ENCODE data around the gene YPEL1. TPM values are rescaled to one million over a fixed set of nuclear protein-coding genes. Genes with fewer than 3 reads are reported as not detected.
"Not testable (repeated sequence)": the region's sequence is repeated elsewhere in the genome, so short reads cannot be mapped to it uniquely, and the experiment has no call there.

YPEL1 gene
- total RNA-seq, 1 experiment from 2014 or later, result 1.2 TPM

- H3K4me1 Mint-ChIP-seq (ENCODE audit: low read depth, unreplicated experiment), result no peaks in the 10 kb centered on the region
- intact Hi-C loops (cut with micrococcal nuclease; ENCODE audit: unreplicated experiment), result no loop called here
Measured at GRCh38 chr22:21745948-21746347, 10.4 kb upstream of the YPEL1 start.

GRCh38 chr22:21744917-21745316 lies 9.3 kb upstream of the YPEL1 start:
- DNase-seq; CTCF ChIA-PET; H3K27me3 ChIP-seq (replicated peaks; ENCODE audit: control insufficient read depth, insufficient read depth, low read length); H3K9me3 ChIP-seq; H3K4me1 ChIP-seq; H3K4me3 ChIP-seq (ENCODE audit: low read depth, low read length); H3K27me3 Mint-ChIP-seq (ENCODE audit: insufficient read depth, unreplicated experiment); POLR2A ChIA-PET; H3K9me3 Mint-ChIP-seq (ENCODE audit: unreplicated experiment); H3K27ac Mint-ChIP-seq (ENCODE audit: unreplicated experiment); H3K4me3 Mint-ChIP-seq (ENCODE audit: unreplicated experiment); H3K36me3 ChIP-seq (ENCODE audit: control insufficient read depth, insufficient read depth, low read length); H3K4me1 Mint-ChIP-seq (ENCODE audit: low read depth, unreplicated experiment); BruUV-seq (replicated peaks); H3K36me3 Mint-ChIP-seq (ENCODE audit: insufficient read depth, unreplicated experiment); intact Hi-C loops (cut with micrococcal nuclease; ENCODE audit: unreplicated experiment): not testable (repeated sequence)

More at GRCh38 chr22:21745948-21746347, 10.4 kb upstream of the YPEL1 start:
- POLR2A ChIA-PET, result no interaction called here
- no peaks in the 10 kb centered on the region for H3K36me3 Mint-ChIP-seq (ENCODE audit: insufficient read depth, unreplicated experiment)
- no peaks in the 10 kb centered on the region for H3K27me3 ChIP-seq (replicated peaks; ENCODE audit: control insufficient read depth, insufficient read depth, low read length)
- CTCF ChIA-PET, result interaction anchor here (0.7 kb wide), 1 partner anchor 27 kb away, joined by 4 read pairs; no protein-coding TSS in a partner anchor
- H3K4me3 Mint-ChIP-seq (ENCODE audit: unreplicated experiment), result no peak overlapping the region
- no peak for TF ChIP-seq CTCF (IDR thresholded peaks at IDR 0.05; ENCODE audit: insufficient read depth in 1 of 2, low read depth in 1 of 2, low read length in 1 of 2, severe bottlenecking in 1 of 2, unreplicated experiment in 1 of 2)
- H3K9me3 ChIP-seq, result no peaks in the 10 kb centered on the region
- H3K27me3 Mint-ChIP-seq (ENCODE audit: insufficient read depth, unreplicated experiment), result peaks cover 2% of the 10 kb centered on the region
- H3K27ac Mint-ChIP-seq (ENCODE audit: unreplicated experiment), result no peak overlapping the region
- no peaks in the 10 kb centered on the region for H3K36me3 ChIP-seq (ENCODE audit: control insufficient read depth, insufficient read depth, low read length)
- H3K9me3 Mint-ChIP-seq (ENCODE audit: unreplicated experiment), result no peaks in the 10 kb centered on the region
- no peak for DNase-seq
- BruUV-seq (replicated peaks), result no TSS peak
- no peaks in the 10 kb centered on the region for H3K4me1 ChIP-seq
- H3K4me3 ChIP-seq (ENCODE audit: low read depth, low read length), result no peak overlapping the region

GRCh38 chr22:21741790-21742189 lies 6.2 kb upstream of the YPEL1 start:
- no TSS peak for BruUV-seq (replicated peaks)
- Histone ChIP-seq H3K4me1 (no peaks in the 10 kb centered on the region), H3K9me3 (no peaks in the 10 kb centered on the region), H3K36me3 (ENCODE audit: control insufficient read depth, insufficient read depth, low read length) (no peaks in the 10 kb centered on the region), H3K4me3 (ENCODE audit: low read depth, low read length) (no peak overlapping the region), H3K27me3 (replicated peaks; ENCODE audit: control insufficient read depth, insufficient read depth, low read length) (no peaks in the 10 kb centered on the region)
- no peaks in the 10 kb centered on the region for H3K4me1 Mint-ChIP-seq (ENCODE audit: low read depth, unreplicated experiment)
- ChIA-PET POLR2A (no interaction called here), CTCF (no interaction called here)
- no peaks in the 10 kb centered on the region for H3K9me3 Mint-ChIP-seq (ENCODE audit: unreplicated experiment)
- peaks cover 6% of the 10 kb centered on the region for H3K27me3 Mint-ChIP-seq (ENCODE audit: insufficient read depth, unreplicated experiment)
- no peak for DNase-seq
- no peaks in the 10 kb centered on the region for H3K36me3 Mint-ChIP-seq (ENCODE audit: insufficient read depth, unreplicated experiment)
- intact Hi-C loops (cut with micrococcal nuclease; ENCODE audit: unreplicated experiment), result no loop called here
- TF ChIP-seq CTCF (IDR thresholded peaks at IDR 0.05; ENCODE audit: insufficient read depth in 1 of 2, low read depth in 1 of 2, low read length in 1 of 2, severe bottlenecking in 1 of 2, unreplicated experiment in 1 of 2), result no peak
- H3K4me3 Mint-ChIP-seq (ENCODE audit: unreplicated experiment), result no peak overlapping the region
- H3K27ac Mint-ChIP-seq (ENCODE audit: unreplicated experiment), result no peak overlapping the region

GRCh38 chr22:21741059-21741458 lies 5.5 kb upstream of the YPEL1 start:
- Histone ChIP-seq H3K4me1 (peaks cover 3% of the 10 kb centered on the region; the same call in 1 of the 2 replicates), H3K27me3 (replicated peaks; ENCODE audit: control insufficient read depth, insufficient read depth, low read length) (no peaks in the 10 kb centered on the region), H3K9me3 (no peaks in the 10 kb centered on the region), H3K36me3 (ENCODE audit: control insufficient read depth, insufficient read depth, low read length) (no peaks in the 10 kb centered on the region), H3K4me3 (ENCODE audit: low read depth, low read length) (no peak overlapping the region)
- intact Hi-C loops (cut with micrococcal nuclease; ENCODE audit: unreplicated experiment), result no loop called here
- H3K27me3 Mint-ChIP-seq (ENCODE audit: insufficient read depth, unreplicated experiment), result peaks cover 6% of the 10 kb centered on the region
- H3K9me3 Mint-ChIP-seq (ENCODE audit: unreplicated experiment), result no peaks in the 10 kb centered on the region
- no peak for DNase-seq
- TF ChIP-seq CTCF (IDR thresholded peaks at IDR 0.05; ENCODE audit: insufficient read depth in 1 of 2, low read depth in 1 of 2, low read length in 1 of 2, severe bottlenecking in 1 of 2, unreplicated experiment in 1 of 2), result no peak
- no peak overlapping the region for H3K27ac Mint-ChIP-seq (ENCODE audit: unreplicated experiment)
- no peaks in the 10 kb centered on the region for H3K4me1 Mint-ChIP-seq (ENCODE audit: low read depth, unreplicated experiment)
- H3K4me3 Mint-ChIP-seq (ENCODE audit: unreplicated experiment), result no peak overlapping the region
- CTCF ChIA-PET, result no interaction called here
- no peaks in the 10 kb centered on the region for H3K36me3 Mint-ChIP-seq (ENCODE audit: insufficient read depth, unreplicated experiment)
- BruUV-seq (replicated peaks), result no TSS peak
- POLR2A ChIA-PET, result no interaction called here

Measured in Caco-2 (cell line).